HL-60 (cell line): ENCODE measurements around the gene RPL5.

Source experiments
- CTCF ChIP-seq: IDR thresholded peaks from one replicate; pipeline ENCODE4 v1.5.1; 2011; ENCODE audit warnings: low read length, control low read depth, inconsistent platforms; ENCODE audit not compliant: insufficient read depth
- GABPA ChIP-seq: IDR thresholded peaks from 2 replicates; pipeline ENCODE4 v1.6.1; 2012; ENCODE audit warnings: low read depth
- POLR2AphosphoS5 ChIP-seq: IDR thresholded peaks from 2 replicates; pipeline ENCODE4 v1.6.1; 2012; ENCODE audit warnings: low read depth
- REST ChIP-seq: IDR thresholded peaks from 2 replicates; pipeline ENCODE4 v1.6.1; 2012; ENCODE audit warnings: low read depth; ENCODE audit not compliant: insufficient replicate concordance
- SPI1 ChIP-seq: IDR thresholded peaks from 2 replicates; pipeline ENCODE4 v1.6.1; 2012; ENCODE audit warnings: low read depth, mild to moderate bottlenecking, borderline replicate concordance

DNA sequence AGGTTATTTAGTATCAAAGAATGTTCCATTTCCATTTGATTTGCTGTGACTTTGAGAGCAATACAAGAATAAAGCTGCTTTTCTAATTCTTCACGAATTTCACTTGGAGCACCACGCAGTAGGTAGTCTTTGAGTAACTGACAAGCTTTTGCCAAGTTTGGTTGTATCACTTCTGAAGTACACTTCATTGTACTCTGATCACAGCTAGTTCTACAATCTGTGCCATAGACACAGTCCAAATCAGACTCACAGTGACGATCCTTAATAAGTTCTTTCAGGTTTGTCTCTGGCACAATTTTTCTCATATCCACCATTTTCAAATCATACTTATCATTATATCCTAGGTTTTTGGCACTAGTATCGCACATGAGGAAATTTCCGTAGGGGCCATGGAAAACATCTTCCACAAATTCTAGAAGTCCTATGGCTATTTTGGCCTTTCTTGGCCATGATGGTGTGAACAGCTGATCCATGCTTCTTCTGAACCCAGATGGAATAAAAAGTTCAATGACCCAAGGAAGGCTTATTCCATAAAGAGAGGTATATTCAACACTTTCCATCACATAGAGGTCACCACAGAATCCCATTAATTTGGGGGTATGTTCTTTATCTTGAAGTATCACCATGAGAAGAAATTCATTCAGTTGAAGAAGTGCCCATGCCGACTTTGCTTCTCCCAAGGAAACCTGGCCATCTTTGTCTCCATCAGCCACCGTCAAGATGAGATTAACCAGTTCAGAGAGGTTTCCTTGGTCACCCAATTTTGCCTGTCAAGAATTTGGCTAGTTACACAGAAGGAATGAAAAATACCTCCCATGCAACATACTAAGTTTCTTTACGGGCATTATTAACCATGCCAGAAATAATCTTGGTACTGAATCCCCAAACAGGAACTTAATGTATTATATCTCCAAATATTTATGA lies 11.9 kb downstream of the RPL5 start:
- TF ChIP-seq CTCF (no peak), REST (no peak), POLR2AphosphoS5 (no peak), GABPA (no peak), SPI1 (no peak)
